DOHH2 (cell line): ENCODE results near the gene DNAH6.

Experiments
- H3F3A ChIP-seq: fragments of 200-600 bp; sonication (generic), shearing (Covaris generic); 2 replicates; pipeline ENCODE4 v1.6.0; 2016; ENCODE audit warnings: antibody characterized with exemption, mild to moderate bottlenecking; ENCODE audit not compliant: control insufficient read depth, insufficient read depth
- H3K27ac ChIP-seq: fragments of 200-600 bp; sonication (generic); 2 replicates; pipeline ENCODE4 v1.5.1; 2014; ENCODE audit warnings: low read depth, mild to moderate bottlenecking, low read length, moderate library complexity
- H3K27me3 ChIP-seq: fragments of 200-600 bp; sonication (generic); 2 replicates; pipeline ENCODE4 v1.6.1; 2014; ENCODE audit warnings: mild to moderate bottlenecking, low read length, mixed read lengths; ENCODE audit not compliant: control insufficient read depth
- H3K36me3 ChIP-seq: fragments of 200-600 bp; sonication (generic); 2 replicates; pipeline ENCODE4 v1.6.1; 2014; ENCODE audit warnings: mild to moderate bottlenecking, low read length, moderate library complexity, mixed read lengths; ENCODE audit not compliant: control insufficient read depth
- H3K4me1 ChIP-seq: fragments of 200-600 bp; sonication (generic); 2 replicates; pipeline ENCODE4 v1.6.1; 2014; ENCODE audit warnings: mild to moderate bottlenecking, low read length, mixed read lengths; ENCODE audit not compliant: control insufficient read depth
- H3K4me2 ChIP-seq: fragments of 200-600 bp; sonication (generic); 2 replicates; pipeline ENCODE4 v1.6.0; 2014; ENCODE audit warnings: mild to moderate bottlenecking, low read length, moderate library complexity
- H3K4me3 ChIP-seq: fragments of 200-600 bp; sonication (generic); 2 replicates; pipeline ENCODE4 v1.5.1; 2014; ENCODE audit warnings: mild to moderate bottlenecking, low read length, mixed read lengths
- H3K79me2 ChIP-seq: fragments of 200-600 bp; sonication (generic); 2 replicates; pipeline ENCODE4 v1.6.1; 2014; ENCODE audit warnings: mild to moderate bottlenecking, low read length, mixed read lengths; ENCODE audit not compliant: control insufficient read depth
- H3K9me2 ChIP-seq: fragments of 200-600 bp; sonication (generic); replicated peaks from 2 replicates; pipeline ENCODE4 v1.6.1; 2014; ENCODE audit warnings: mild to moderate bottlenecking, low read length, mixed read lengths; ENCODE audit not compliant: control insufficient read depth
- H3K9me3 ChIP-seq: fragments of 200-600 bp; sonication (generic); 2 replicates; pipeline ENCODE4 v1.6.1; 2014; ENCODE audit warnings: antibody characterized with exemption, low read length, mixed read lengths; ENCODE audit not compliant: control insufficient read depth, insufficient read depth
- H4K20me1 ChIP-seq: fragments of 200-600 bp; sonication (generic); 2 replicates; pipeline ENCODE4 v1.6.0; 2014; ENCODE audit warnings: low read depth, mild to moderate bottlenecking, antibody characterized with exemption, low read length, moderate library complexity; ENCODE audit not compliant: control insufficient read depth, insufficient read depth
- CTCF ChIP-seq: fragments of 200-600 bp; sonication (generic); IDR thresholded peaks from one replicate; pipeline ENCODE4 v1.5.1; 2014; ENCODE audit warnings: antibody characterized with exemption, mild to moderate bottlenecking, low read depth, low read length; ENCODE audit not compliant: poor library complexity, severe bottlenecking
- EZH2phosphoT487 ChIP-seq: fragments of 200-600 bp; sonication (generic); IDR thresholded peaks from 2 replicates; pipeline ENCODE4 v1.6.1; 2017; ENCODE audit warnings: borderline replicate concordance, mild to moderate bottlenecking, antibody characterized with exemption, low read length, moderate library complexity, mixed read lengths

The DNAH6 gene

GRCh38 chr2:84776011-84776410, 259.7 kb downstream of the DNAH6 start:
- no peaks in the 10 kb centered on the region for H3K9me2 ChIP-seq
- no peaks in the 10 kb centered on the region for H3K9me3 ChIP-seq
- H3K4me1 ChIP-seq: no peaks in the 10 kb centered on the region

GRCh38 chr2:84778911-84779690, 262.8 kb downstream of the DNAH6 start:
- TF ChIP-seq CTCF (no peak), EZH2phosphoT487 (no peak)
- Histone ChIP-seq H3K4me1 (peaks cover 17% of the 10 kb centered on the region), H4K20me1 (no peaks in the 10 kb centered on the region), H3K79me2 (no peaks in the 10 kb centered on the region), H3K4me3 (no peak overlapping the region), H3K27me3 (no peaks in the 10 kb centered on the region), H3F3A (no peaks in the 10 kb centered on the region), H3K9me3 (no peaks in the 10 kb centered on the region), H3K4me2 (no peak overlapping the region), H3K36me3 (no peaks in the 10 kb centered on the region), H3K9me2 (no peaks in the 10 kb centered on the region), H3K27ac (no peak overlapping the region)

More at GRCh38 chr2:84776011-84776410, 259.7 kb downstream of the DNAH6 start:
- Histone ChIP-seq H3K4me2 (no peak overlapping the region), H3K27ac (no peak overlapping the region), H3K79me2 (no peaks in the 10 kb centered on the region), H3K27me3 (no peaks in the 10 kb centered on the region), H3K36me3 (no peaks in the 10 kb centered on the region), H3F3A (no peaks in the 10 kb centered on the region), H4K20me1 (no peaks in the 10 kb centered on the region), H3K4me3 (no peak overlapping the region)
- TF ChIP-seq EZH2phosphoT487 (no peak), CTCF (no peak)

GRCh38 chr2:84779781-84780180, 263.5 kb downstream of the DNAH6 start:
- no peaks in the 10 kb centered on the region for H4K20me1 ChIP-seq
- TF ChIP-seq EZH2phosphoT487 (no peak), CTCF (no peak)
- no peak overlapping the region for H3K4me3 ChIP-seq

More at GRCh38 chr2:84779781-84780180, 263.5 kb downstream of the DNAH6 start:
- H3K79me2 ChIP-seq: no peaks in the 10 kb centered on the region
- no peak overlapping the region for H3K4me2 ChIP-seq
- peaks cover 17% of the 10 kb centered on the region for H3K4me1 ChIP-seq
- H3K36me3 ChIP-seq: no peaks in the 10 kb centered on the region
- no peak overlapping the region for H3K27ac ChIP-seq
- no peaks in the 10 kb centered on the region for H3F3A ChIP-seq
- no peaks in the 10 kb centered on the region for H3K9me3 ChIP-seq
- no peaks in the 10 kb centered on the region for H3K9me2 ChIP-seq
- H3K27me3 ChIP-seq: no peaks in the 10 kb centered on the region
